Measurements from ENCODE around the gene PCARE. TPM values are rescaled to one million over a fixed set of nuclear protein-coding genes. Genes with fewer than 3 reads are reported as not detected.

The PCARE gene
- total RNA-seq, 1 donor from 2014 or later: not detected

DNA sequence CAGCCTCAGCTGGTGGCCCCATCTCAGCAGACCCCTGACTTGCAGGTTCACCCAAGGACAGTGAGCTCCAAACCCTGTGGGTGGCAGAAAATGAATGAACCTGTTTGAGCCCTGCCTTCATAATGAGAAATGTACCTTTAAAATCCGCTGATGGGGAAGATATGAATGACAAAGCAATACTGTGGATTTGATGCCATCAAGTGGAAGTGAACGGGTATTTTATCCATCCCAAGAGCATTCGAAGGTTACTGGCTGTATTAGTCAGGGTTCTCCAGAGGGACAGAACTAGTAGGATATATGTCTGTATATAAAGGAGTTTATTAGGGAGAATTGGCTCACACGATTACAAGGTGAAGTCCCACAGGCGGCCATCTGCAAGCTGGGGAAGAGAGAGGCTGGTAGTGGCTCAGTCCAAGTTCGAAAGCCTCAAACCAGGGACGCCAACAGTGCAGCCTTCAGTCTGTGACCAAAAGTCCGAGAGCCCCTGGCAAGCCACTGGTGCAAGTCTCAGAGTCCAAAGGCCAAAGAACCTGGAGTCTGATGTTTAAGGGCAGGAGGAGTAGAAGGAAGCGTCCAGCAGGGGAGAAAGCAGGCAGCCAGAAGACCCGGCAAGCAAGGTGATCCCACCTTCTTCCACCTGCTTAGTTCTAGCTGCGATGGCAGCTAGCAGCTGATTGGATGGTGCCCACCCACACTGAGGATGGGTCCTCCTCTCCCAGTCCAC lies 61.1 kb downstream of the PCARE start:
- FAIRE-seq: no peak
- DNase-seq (ENCODE audit: low spot score in 2 of 2): no peak

DNA sequence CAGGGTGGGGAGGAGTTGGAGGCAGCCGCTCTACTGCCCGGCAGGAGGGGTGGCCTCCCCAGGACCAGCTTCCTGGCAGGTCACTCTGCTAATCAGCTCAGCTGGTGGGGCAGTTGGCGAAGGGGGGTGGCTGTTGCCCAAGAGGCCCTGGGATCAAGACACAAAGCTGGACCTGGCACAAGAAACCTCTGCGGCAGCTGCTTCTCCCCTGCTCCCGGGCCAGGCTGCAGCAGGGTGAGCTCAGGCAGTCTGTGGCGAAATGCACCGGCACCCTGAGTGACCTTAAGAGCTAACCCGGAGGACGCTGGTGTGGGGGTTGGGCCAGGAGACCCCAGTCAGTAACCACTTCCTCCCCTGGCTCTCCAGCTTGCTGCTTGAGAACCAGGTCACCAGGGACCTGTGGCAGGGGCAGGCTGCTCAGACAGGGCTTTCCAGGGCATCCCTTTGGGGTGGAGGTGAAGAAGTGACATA lies 62.1 kb downstream of the PCARE start:
- no peak for FAIRE-seq
- no peak for DNase-seq (ENCODE audit: low spot score in 2 of 2)

Other genes with a start within 250 kb of the PCARE start
- 37.5 TPM for gene TRMT61B, start 204.2 kb downstream of the PCARE start, total RNA-seq
- gene WDR43, start 179.9 kb downstream of the PCARE start, total RNA-seq: 64.8 TPM
- gene TOGARAM2, start 93.2 kb downstream of the PCARE start, total RNA-seq: under 0.01 TPM
- gene CLIP4, start 40.9 kb upstream of the PCARE start, total RNA-seq: 49.3 TPM